B cell (primary cell): ENCODE measurements around the gene SLC24A4. TPM values are rescaled to one million over a fixed set of nuclear protein-coding genes. Genes with fewer than 3 reads are reported as not detected.

Experiments used
- ATAC-seq: fragments of 200-7000 bp; cut with Tn5 transposase; one replicate; pipeline ENCODE4 v1.10.0; 2021; ENCODE audit warnings: low read depth, mild to moderate bottlenecking, moderate number of reproducible peaks, moderate library complexity
- CTCF ChIA-PET: fragments of 350-600 bp; sonication (Branson Sonifier 250); formaldehyde crosslinking; loops from one replicate; lab custom pipeline; 2021; ENCODE audit warnings: antibody characterized with exemption, inconsistent platforms; lab: Charles Lee
- POLR2A ChIA-PET: fragments of 350-600 bp; sonication (Branson Sonifier 250); formaldehyde crosslinking; loops from one replicate; lab custom pipeline; 2021; ENCODE audit warnings: antibody characterized with exemption; lab: Charles Lee
- DNase-seq: peaks from one replicate; pipeline ENCODE4 v3.0.0; 2013
- H2AFZ ChIP-seq: 2 replicates; pipeline ENCODE4 v1.6.1; 2012; ENCODE audit warnings: mild to moderate bottlenecking, low read depth, low read length; ENCODE audit not compliant: insufficient read depth, poor library complexity, severe bottlenecking
- H3K27ac ChIP-seq, 2 donors: 1 replicate in 1 of 2; 2 replicates in 1 of 2; pipeline ENCODE4 v1.5.1; 2012 to 2013; ENCODE audit warnings: low read length in 2 of 2, mild to moderate bottlenecking in 2 of 2, moderate library complexity in 1 of 2
- H3K27me3 ChIP-seq, 4 experiments: fragments of 200-600 bp in 1 of 4; sonication (generic) in 1 of 4; replicated peaks in 1 of 4; 1 replicate in 2 of 4; 2 replicates in 2 of 4; pipeline versions ENCODE4 v1.6.1 to v1.7.0; 2013 to 2016; ENCODE audit warnings: low read length in 3 of 4, mild to moderate bottlenecking in 2 of 4, mixed read lengths in 1 of 4, moderate library complexity in 1 of 4; ENCODE audit not compliant: insufficient read depth in 4 of 4, control insufficient read depth in 3 of 4; ENCODE audit errors: control extremely low read depth in 1 of 4
- H3K36me3 ChIP-seq, 2 experiments: replicated peaks in 1 of 2; 1 replicate in 1 of 2; 2 replicates in 1 of 2; pipeline versions ENCODE4 v1.6.1 to v1.7.1; 2013; ENCODE audit warnings: low read length in 1 of 2; ENCODE audit not compliant: insufficient read depth in 2 of 2, control insufficient read depth in 1 of 2; ENCODE audit errors: control extremely low read depth in 1 of 2, extremely low read depth in 1 of 2
- H3K4me1 ChIP-seq, 2 donors: fragments of 200-600 bp in 1 of 2; sonication (generic) in 1 of 2; 1 replicate in 1 of 2; 2 replicates in 1 of 2; pipeline versions ENCODE4 v1.5.1 to v1.6.1; 2013 to 2017; ENCODE audit warnings: low read length in 2 of 2; ENCODE audit not compliant: control insufficient read depth in 2 of 2, insufficient read depth in 2 of 2
- H3K4me2 ChIP-seq: replicated peaks from 2 replicates; pipeline ENCODE3; 2012; ENCODE audit warnings: mild to moderate bottlenecking, low read depth, low read length; ENCODE audit not compliant: poor library complexity, severe bottlenecking
- H3K4me3 ChIP-seq, 5 experiments: fragments of 200-600 bp in 1 of 5; sonication (generic) in 1 of 5; 1 replicate in 3 of 5; 2 replicates in 2 of 5; pipeline versions ENCODE4 v1.5.1 to v1.7.0; 2011 to 2016; ENCODE audit warnings: low read length in 4 of 5, mild to moderate bottlenecking in 4 of 5, low read depth in 2 of 5, control low read depth in 1 of 5, moderate library complexity in 1 of 5; ENCODE audit not compliant: insufficient read depth in 1 of 5; ENCODE audit errors: control extremely low read depth in 1 of 5, extremely low read depth in 1 of 5
- H3K79me2 ChIP-seq: fragments of 200-600 bp; sonication (generic); one replicate; pipeline ENCODE4 v1.6.0; 2016; ENCODE audit warnings: low read length; ENCODE audit not compliant: control insufficient read depth, insufficient read depth
- H3K9ac ChIP-seq: fragments of 200-600 bp; sonication (generic); 2 replicates; pipeline ENCODE4 v1.6.1; 2017; ENCODE audit warnings: mild to moderate bottlenecking, low read length, moderate library complexity
- H3K9me3 ChIP-seq, 3 donors: one replicate each; pipeline versions ENCODE4 v1.6.1 to v1.7.1; 2013; ENCODE audit warnings: low read length in 2 of 3; ENCODE audit not compliant: control insufficient read depth in 2 of 3, insufficient read depth in 1 of 3; ENCODE audit errors: control extremely low read depth in 1 of 3
- H4K20me1 ChIP-seq: 2 replicates; pipeline ENCODE4 v1.6.0; 2012; ENCODE audit warnings: mild to moderate bottlenecking, low read length; ENCODE audit not compliant: insufficient read depth, control insufficient read depth, poor library complexity, severe bottlenecking
- H3K27ac Mint-ChIP-seq: one replicate; pipeline ENCODE4 v1.8.0; 2021; ENCODE audit warnings: mixed read lengths
- H3K27me3 Mint-ChIP-seq: one replicate; pipeline ENCODE4 v1.8.0; 2021; ENCODE audit warnings: mixed read lengths
- H3K4me1 Mint-ChIP-seq: one replicate; pipeline ENCODE4 v1.8.0; 2021; ENCODE audit warnings: mixed read lengths
- H3K4me3 Mint-ChIP-seq: one replicate; pipeline ENCODE4 v1.8.0; 2021; ENCODE audit warnings: mixed read lengths
- H3K9me3 Mint-ChIP-seq: one replicate; pipeline ENCODE4 v1.8.0; 2022; ENCODE audit warnings: mixed read lengths; ENCODE audit not compliant: insufficient read depth
- EZH2 ChIP-seq: IDR thresholded peaks from 2 replicates; pipeline ENCODE4 v1.6.1; 2012; ENCODE audit warnings: borderline replicate concordance, low read depth, mild to moderate bottlenecking, moderate library complexity, low read length; ENCODE audit not compliant: insufficient read depth, poor library complexity, severe bottlenecking
- WGBS: methylation state at CpG from one replicate; pipeline ENCODE4 v1.1.5; 2013; ENCODE audit warnings: missing lambda C conversion rate; ENCODE audit not compliant: insufficient coverage; 5-methylcytosine and 5-hydroxymethylcytosine counted together
- intact Hi-C: fragments of 100-400 bp; cut with micrococcal nuclease; formaldehyde crosslinking; loops from one replicate; pipeline ENCODE4 v1.10.0; 2022
- polyA plus RNA-seq: library from polyadenylated mRNA; depleted of rRNA; stranded (reverse); fragments of >200 nt; gene quantifications from 2 replicates; pipeline ENCODE4 v1.2.3, GENCODE V29; 2012
- total RNA-seq, 2 donors: library from RNA; stranded (reverse); fragments of 120-200 nt in 1 of 2; gene quantifications; 1 replicate in 1 of 2; 2 replicates in 1 of 2; pipeline versions ENCODE4 v1.2.3 to v1.2.4, GENCODE V29; 2013 to 2022
- TF ChIP-seq, protein P1 (sequence below): fragments of 200-600 bp; IDR thresholded peaks from one replicate; pipeline ENCODE4 v1.8.0; 2022; ENCODE audit warnings: antibody characterized with exemption, mild to moderate bottlenecking

The SLC24A4 gene
- total and polyA plus RNA-seq, 2 donors (not counting 1 experiment from before 2014, with no cell fraction given) = 0.19 TPM; not detected in 1

GRCh38 chr14:92316937-92317336 lies 6.0 kb upstream of the SLC24A4 start:
- no peaks in the 10 kb centered on the region for H3K36me3 ChIP-seq
- peaks cover under 1% of the 10 kb centered on the region for H3K4me1 Mint-ChIP-seq
- intact Hi-C loops = no loop called here
- H3K79me2 ChIP-seq = no peaks in the 10 kb centered on the region
- H3K27me3 Mint-ChIP-seq = peaks cover 32% of the 10 kb centered on the region
- no peaks in the 10 kb centered on the region for H4K20me1 ChIP-seq
- H3K27ac Mint-ChIP-seq = no peak overlapping the region
- no peaks in the 10 kb centered on the region for H3K4me1 ChIP-seq
- H3K9me3 ChIP-seq = peaks cover 0 to 6% (median 3%) of the 10 kb centered on the region in 3 donors
- peaks cover 0 to 22% (median 15%) of the 10 kb centered on the region in 4 experiments for H3K27me3 ChIP-seq
- H2AFZ ChIP-seq = no peak overlapping the region
- CTCF ChIA-PET = no interaction called here
- H3K4me3 ChIP-seq = no peak overlapping the region
- H3K9me3 Mint-ChIP-seq = no peaks in the 10 kb centered on the region
- WGBS = 80% methylated on average over 6 of the region's 6 CpGs
- TF ChIP-seq, protein P1, sequence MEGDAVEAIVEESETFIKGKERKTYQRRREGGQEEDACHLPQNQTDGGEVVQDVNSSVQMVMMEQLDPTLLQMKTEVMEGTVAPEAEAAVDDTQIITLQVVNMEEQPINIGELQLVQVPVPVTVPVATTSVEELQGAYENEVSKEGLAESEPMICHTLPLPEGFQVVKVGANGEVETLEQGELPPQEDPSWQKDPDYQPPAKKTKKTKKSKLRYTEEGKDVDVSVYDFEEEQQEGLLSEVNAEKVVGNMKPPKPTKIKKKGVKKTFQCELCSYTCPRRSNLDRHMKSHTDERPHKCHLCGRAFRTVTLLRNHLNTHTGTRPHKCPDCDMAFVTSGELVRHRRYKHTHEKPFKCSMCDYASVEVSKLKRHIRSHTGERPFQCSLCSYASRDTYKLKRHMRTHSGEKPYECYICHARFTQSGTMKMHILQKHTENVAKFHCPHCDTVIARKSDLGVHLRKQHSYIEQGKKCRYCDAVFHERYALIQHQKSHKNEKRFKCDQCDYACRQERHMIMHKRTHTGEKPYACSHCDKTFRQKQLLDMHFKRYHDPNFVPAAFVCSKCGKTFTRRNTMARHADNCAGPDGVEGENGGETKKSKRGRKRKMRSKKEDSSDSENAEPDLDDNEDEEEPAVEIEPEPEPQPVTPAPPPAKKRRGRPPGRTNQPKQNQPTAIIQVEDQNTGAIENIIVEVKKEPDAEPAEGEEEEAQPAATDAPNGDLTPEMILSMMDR = no peak
- no peak for TF ChIP-seq EZH2
- no peak overlapping the region for H3K4me3 Mint-ChIP-seq
- no peak for DNase-seq
- no peak for ATAC-seq
- POLR2A ChIA-PET = no interaction called here
- no peak overlapping the region for H3K27ac ChIP-seq
- H3K4me2 ChIP-seq = no peak overlapping the region
- no peak overlapping the region for H3K9ac ChIP-seq

DNA sequence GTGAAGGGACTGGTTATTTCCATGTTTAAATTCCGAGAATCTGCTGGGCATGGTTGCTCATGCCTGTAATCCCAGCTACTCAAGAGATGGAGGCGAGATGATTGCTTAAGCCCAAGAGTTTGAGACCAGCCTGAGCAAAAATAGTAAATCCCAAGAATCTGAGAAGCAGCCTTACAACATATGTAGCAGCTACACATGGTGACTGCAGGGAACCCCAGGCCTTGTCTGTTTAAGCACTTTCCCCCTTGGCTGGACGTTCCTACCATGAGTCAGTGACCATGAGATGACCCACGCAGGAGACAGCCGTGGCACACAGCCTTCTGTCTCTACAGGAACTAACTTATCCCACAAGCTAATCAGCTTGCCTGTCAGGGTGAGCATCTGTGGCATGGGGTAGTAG lies 5.5 kb upstream of the SLC24A4 start:
- Histone ChIP-seq H2AFZ (no peak overlapping the region), H3K27ac (no peak overlapping the region), H3K9ac (no peak overlapping the region), H3K4me1 (no peaks in the 10 kb centered on the region), H3K36me3 (no peaks in the 10 kb centered on the region), H4K20me1 (no peaks in the 10 kb centered on the region), H3K4me3 (no peak overlapping the region), H3K79me2 (no peaks in the 10 kb centered on the region), H3K9me3 (peaks cover 0 to 6% (median 3%) of the 10 kb centered on the region in 3 donors), H3K27me3 (peaks cover 0 to 28% (median 14%) of the 10 kb centered on the region in 4 experiments), H3K4me2 (no peak overlapping the region)
- ATAC-seq (no peak), DNase-seq (no peak)
- intact Hi-C loops = no loop called here
- H3K4me1 Mint-ChIP-seq = peaks cover 4% of the 10 kb centered on the region
- 87% methylated on average over 2 of the region's 5 CpGs for WGBS
- H3K4me3 Mint-ChIP-seq = no peak overlapping the region
- H3K27ac Mint-ChIP-seq = no peak overlapping the region
- ChIA-PET POLR2A (no interaction called here), CTCF (no interaction called here)
- TF ChIP-seq, protein P1 = no peak
- no peak for TF ChIP-seq EZH2
- peaks cover 36% of the 10 kb centered on the region for H3K27me3 Mint-ChIP-seq
- H3K9me3 Mint-ChIP-seq = no peaks in the 10 kb centered on the region
